Measurements from ENCODE around the gene ENKD1. TPM values are rescaled to one million over a fixed set of nuclear protein-coding genes. Genes with fewer than 3 reads are reported as not detected.

ENKD1 gene
- total and polyA plus RNA-seq, 2 of the 13 experiments (the other 11 are each of a cell fraction or from before 2014, with no cell fraction given), result 10.8 to 20.8 TPM

DNA sequence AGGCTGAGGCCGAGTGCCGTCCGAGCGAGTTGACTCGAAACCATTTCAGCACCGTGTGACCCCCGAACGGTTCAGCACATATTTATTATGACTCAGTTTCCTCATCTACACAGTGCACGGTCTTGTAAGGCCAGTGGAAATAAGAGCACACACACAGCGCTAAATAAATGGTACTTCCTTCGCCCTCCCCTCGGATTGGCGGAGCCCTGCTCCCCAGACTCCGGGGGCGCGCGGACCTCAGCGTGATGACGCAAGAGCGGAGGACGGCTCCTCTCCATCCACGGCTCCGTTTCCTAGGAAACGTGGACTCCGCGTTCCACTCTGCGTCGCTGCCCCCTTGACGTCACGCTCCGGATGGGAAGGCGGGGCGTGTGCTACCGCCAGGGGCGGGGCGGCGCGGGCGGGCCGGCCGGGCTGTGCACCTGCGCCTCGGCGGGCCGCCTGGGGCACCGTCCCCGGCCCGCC, 6.0 kb downstream of the ENKD1 start, which contains the start of gene PARD6A (continued):
- no peak for TF ChIP-seq ZNF512B (CRISPR knock-in tag; IDR thresholded peaks at IDR 0.05; ENCODE audit: borderline replicate concordance)
- TF ChIP-seq HNRNPLL (IDR thresholded peaks at IDR 0.05; ENCODE audit: low read depth, low read length, poor library complexity, severe bottlenecking), result peak; percentile 44
- TF ChIP-seq NFRKB (IDR thresholded peaks at IDR 0.05), result no peak
- TF ChIP-seq ZNF280D (CRISPR knock-in tag; IDR thresholded peaks at IDR 0.05), result no peak; the same call in 1 of the 2 replicates
- TF ChIP-seq CCDC6 (CRISPR knock-in tag; IDR thresholded peaks at IDR 0.05), result 0 out of 2 replicates have a peak, but pooled peaks have one; percentile 9
- TF ChIP-seq ZNF543 (CRISPR knock-in tag; IDR thresholded peaks at IDR 0.05), result no peak
- no peak for TF ChIP-seq KDM4B (CRISPR knock-in tag; IDR thresholded peaks at IDR 0.05)
- no peak; the same call in 1 of the 2 replicates for TF ChIP-seq ZNF337 (CRISPR knock-in tag; IDR thresholded peaks at IDR 0.05; ENCODE audit: borderline replicate concordance, low read depth)
- TF ChIP-seq FOXM1 (CRISPR knock-in tag; IDR thresholded peaks at IDR 0.05), result no peak
- 0 out of 2 replicates have a peak, but pooled peaks have one; percentile 76 for TF ChIP-seq NR0B2 (CRISPR knock-in tag; IDR thresholded peaks at IDR 0.05)
- TF ChIP-seq, protein P1, sequence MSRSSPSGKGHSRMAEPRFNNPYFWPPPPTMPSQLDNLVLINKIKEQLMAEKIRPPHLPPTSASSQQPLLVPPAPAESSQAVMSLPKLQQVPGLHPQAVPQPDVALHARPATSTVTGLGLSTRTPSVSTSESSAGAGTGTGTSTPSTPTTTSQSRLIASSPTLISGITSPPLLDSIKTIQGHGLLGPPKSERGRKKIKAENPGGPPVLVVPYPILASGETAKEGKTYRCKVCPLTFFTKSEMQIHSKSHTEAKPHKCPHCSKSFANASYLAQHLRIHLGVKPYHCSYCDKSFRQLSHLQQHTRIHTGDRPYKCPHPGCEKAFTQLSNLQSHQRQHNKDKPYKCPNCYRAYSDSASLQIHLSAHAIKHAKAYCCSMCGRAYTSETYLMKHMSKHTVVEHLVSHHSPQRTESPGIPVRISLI (CRISPR knock-in tag; IDR thresholded peaks at IDR 0.05; ENCODE audit: borderline replicate concordance), result no peak
- no peak for TF ChIP-seq DPF2 (CRISPR knock-in tag; IDR thresholded peaks at IDR 0.05; ENCODE audit: borderline replicate concordance, low read depth)
- 0 out of 2 replicates have a peak, but pooled peaks have one; percentile 53 for TF ChIP-seq ZNF235 (CRISPR knock-in tag; IDR thresholded peaks at IDR 0.05; ENCODE audit: borderline replicate concordance)
- no peak for TF ChIP-seq ZNF775 (CRISPR knock-in tag; IDR thresholded peaks at IDR 0.05; ENCODE audit: borderline replicate concordance)
- no peak for TF ChIP-seq FOXK2 (IDR thresholded peaks at IDR 0.05)
- no peak for TF ChIP-seq ZNF598 (CRISPR knock-in tag; IDR thresholded peaks at IDR 0.05; ENCODE audit: borderline replicate concordance)
- TF ChIP-seq SOX6 (IDR thresholded peaks at IDR 0.05), result no peak
- TF ChIP-seq SOX6 (CRISPR knock-in tag; IDR thresholded peaks at IDR 0.05), result peak; percentile 52
- TF ChIP-seq POGZ (CRISPR knock-in tag; IDR thresholded peaks at IDR 0.05), result peak; percentile 55; the same call in 1 of the 2 replicates
- TF ChIP-seq ZNF672 (CRISPR knock-in tag; IDR thresholded peaks at IDR 0.05), result no peak
- TF ChIP-seq STAG1 (CRISPR knock-in tag; IDR thresholded peaks at IDR 0.05), result no peak
- TF ChIP-seq, protein P2, sequence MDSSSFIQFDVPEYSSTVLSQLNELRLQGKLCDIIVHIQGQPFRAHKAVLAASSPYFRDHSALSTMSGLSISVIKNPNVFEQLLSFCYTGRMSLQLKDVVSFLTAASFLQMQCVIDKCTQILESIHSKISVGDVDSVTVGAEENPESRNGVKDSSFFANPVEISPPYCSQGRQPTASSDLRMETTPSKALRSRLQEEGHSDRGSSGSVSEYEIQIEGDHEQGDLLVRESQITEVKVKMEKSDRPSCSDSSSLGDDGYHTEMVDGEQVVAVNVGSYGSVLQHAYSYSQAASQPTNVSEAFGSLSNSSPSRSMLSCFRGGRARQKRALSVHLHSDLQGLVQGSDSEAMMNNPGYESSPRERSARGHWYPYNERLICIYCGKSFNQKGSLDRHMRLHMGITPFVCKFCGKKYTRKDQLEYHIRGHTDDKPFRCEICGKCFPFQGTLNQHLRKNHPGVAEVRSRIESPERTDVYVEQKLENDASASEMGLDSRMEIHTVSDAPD (CRISPR knock-in tag; IDR thresholded peaks at IDR 0.05), result no peak; the same call in 1 of the 2 replicates

All from HepG2 (cell line).